CD4-positive, alpha-beta T cell (primary cell): ENCODE data around the gene PRKG1. TPM values are rescaled to one million over a fixed set of nuclear protein-coding genes. Genes with fewer than 3 reads are reported as not detected.
"Not testable (repeated sequence)": the region's sequence is repeated elsewhere in the genome, so short reads cannot be mapped to it uniquely, and the experiment has no call there.

Source experiments
- ATAC-seq: fragments of 200-7000 bp; cut with Tn5 transposase; one replicate; pipeline ENCODE4 v1.10.0; 2022; ENCODE audit warnings: mild to moderate bottlenecking; ENCODE audit not compliant: poor library complexity
- CTCF ChIA-PET: fragments of 350-600 bp; sonication (Branson Sonifier 250); formaldehyde crosslinking; loops from one replicate; lab custom pipeline; 2021; ENCODE audit warnings: antibody characterized with exemption, inconsistent platforms; lab: Charles Lee
- POLR2A ChIA-PET: fragments of 350-600 bp; sonication (Branson Sonifier 250); formaldehyde crosslinking; loops from one replicate; lab custom pipeline; 2021; ENCODE audit warnings: antibody characterized with exemption, inconsistent platforms; lab: Charles Lee
- DNase-seq, 14 experiments: peaks; one replicate each; pipeline ENCODE4 v3.0.0-alpha.2; 2013 to 2020; ENCODE audit warnings: mixed read lengths in 2 of 14
- H3K27ac ChIP-seq, 2 donors: one replicate each; pipeline versions ENCODE4 v1.5.1 to v1.7.0; 2013; ENCODE audit warnings: low read length in 2 of 2, low read depth in 1 of 2, mild to moderate bottlenecking in 1 of 2
- H3K27me3 ChIP-seq, 2 experiments: 1 replicate in 1 of 2; 2 replicates in 1 of 2; pipeline versions ENCODE4 v1.6.1 to v1.7.0; 2013; ENCODE audit warnings: low read length in 2 of 2, control low read depth in 1 of 2, mild to moderate bottlenecking in 1 of 2, moderate library complexity in 1 of 2; ENCODE audit not compliant: insufficient read depth in 2 of 2, control insufficient read depth in 1 of 2
- H3K36me3 ChIP-seq: one replicate; pipeline ENCODE4 v1.6.1; 2013; ENCODE audit warnings: low read length, control low read depth; ENCODE audit not compliant: insufficient read depth
- H3K4me1 ChIP-seq: one replicate; pipeline ENCODE4 v1.6.1; 2013; ENCODE audit warnings: low read length, control low read depth; ENCODE audit not compliant: insufficient read depth
- H3K4me3 ChIP-seq: one replicate; pipeline ENCODE4 v1.5.1; 2013; ENCODE audit warnings: mild to moderate bottlenecking, low read length, moderate library complexity
- H3K9me3 ChIP-seq, 2 experiments: 1 replicate in 1 of 2; 2 replicates in 1 of 2; pipeline versions ENCODE4 v1.6.1 to v1.7.0; 2013; ENCODE audit warnings: low read length in 2 of 2, mild to moderate bottlenecking in 2 of 2, control low read depth in 1 of 2, moderate library complexity in 1 of 2; ENCODE audit not compliant: control insufficient read depth in 1 of 2, insufficient read depth in 1 of 2
- H3K27ac Mint-ChIP-seq: one replicate; pipeline ENCODE4 v1.8.0; 2020; ENCODE audit warnings: mixed read lengths
- H3K27me3 Mint-ChIP-seq: one replicate; pipeline ENCODE4 v1.8.0; 2021; ENCODE audit warnings: mixed read lengths
- H3K36me3 Mint-ChIP-seq: one replicate; pipeline ENCODE4 v1.8.0; 2021; ENCODE audit warnings: low read depth, mixed read lengths
- H3K4me1 Mint-ChIP-seq: one replicate; pipeline ENCODE4 v1.8.0; 2021; ENCODE audit warnings: low read depth, mixed read lengths
- H3K4me3 Mint-ChIP-seq: one replicate; pipeline ENCODE4 v1.8.0; 2020; ENCODE audit warnings: mild to moderate bottlenecking, mixed read lengths
- H3K9me3 Mint-ChIP-seq: one replicate; pipeline ENCODE4 v1.8.0; 2020; ENCODE audit warnings: mixed read lengths
- intact Hi-C, 2 experiments: fragments of 100-400 bp; cut with DNase I in 1 of 2; cut with micrococcal nuclease in 1 of 2; formaldehyde crosslinking; loops; one replicate each; pipeline versions ENCODE4 v1.15.1 to v1.9.0; 2023 to 2025; cut with DNase I, micrococcal nuclease
- total RNA-seq, 174 experiments: library from RNA in 2 of 174; stranded (reverse) in 2 of 174; gene quantifications; one replicate each; pipeline ENCODE4 v1.2.3 and lab custom pipeline; 2021 to 2026
- TF ChIP-seq, protein P1 (sequence below): fragments of 200-600 bp; IDR thresholded peaks from one replicate; pipeline ENCODE4 v1.8.0; 2022; ENCODE audit warnings: antibody characterized with exemption, mild to moderate bottlenecking

PRKG1 gene
- total RNA-seq, 2 experiments from 2014 or later, result 0.31 TPM; not detected in 1

DNA sequence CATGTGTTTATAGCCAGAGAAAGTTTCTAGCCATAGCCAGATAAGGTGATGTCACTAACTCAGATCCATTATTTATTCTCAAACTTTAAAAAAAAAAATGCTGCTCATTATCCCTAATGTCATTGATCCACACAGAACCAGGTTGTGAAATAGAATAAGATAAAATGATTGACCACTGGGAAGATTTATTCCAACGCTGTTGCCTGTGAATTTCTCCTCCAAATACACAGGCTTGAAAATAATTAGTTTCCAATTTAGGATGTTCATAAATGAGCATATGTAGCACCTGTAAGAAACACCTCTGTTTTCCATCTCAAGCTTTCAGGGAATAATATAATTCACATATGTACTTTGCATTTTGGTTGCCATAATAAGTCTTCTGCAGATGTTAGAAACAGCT lies 956.7 kb downstream of the PRKG1 start:
- Mint-ChIP-seq H3K4me3 (no peak overlapping the region), H3K4me1 (no peaks in the 10 kb centered on the region), H3K27ac (no peak overlapping the region), H3K27me3 (no peaks in the 10 kb centered on the region), H3K36me3 (no peaks in the 10 kb centered on the region), H3K9me3 (no peaks in the 10 kb centered on the region)
- no peaks in the 10 kb centered on the region for H3K36me3 ChIP-seq
- intact Hi-C loops, result no loop called here
- no peak overlapping the region for H3K4me3 ChIP-seq
- ChIA-PET CTCF (no interaction called here), POLR2A (interaction anchor here (0.6 kb wide), 1 partner anchor 13 kb away, joined by 3 read pairs; no protein-coding TSS in a partner anchor)
- H3K27ac ChIP-seq, result no peak overlapping the region
- H3K27me3 ChIP-seq, result no peaks in the 10 kb centered on the region
- ATAC-seq, result no peak
- DNase-seq, result no peak
- H3K9me3 ChIP-seq, result no peaks in the 10 kb centered on the region
- no peaks in the 10 kb centered on the region for H3K4me1 ChIP-seq
- TF ChIP-seq, protein P1, sequence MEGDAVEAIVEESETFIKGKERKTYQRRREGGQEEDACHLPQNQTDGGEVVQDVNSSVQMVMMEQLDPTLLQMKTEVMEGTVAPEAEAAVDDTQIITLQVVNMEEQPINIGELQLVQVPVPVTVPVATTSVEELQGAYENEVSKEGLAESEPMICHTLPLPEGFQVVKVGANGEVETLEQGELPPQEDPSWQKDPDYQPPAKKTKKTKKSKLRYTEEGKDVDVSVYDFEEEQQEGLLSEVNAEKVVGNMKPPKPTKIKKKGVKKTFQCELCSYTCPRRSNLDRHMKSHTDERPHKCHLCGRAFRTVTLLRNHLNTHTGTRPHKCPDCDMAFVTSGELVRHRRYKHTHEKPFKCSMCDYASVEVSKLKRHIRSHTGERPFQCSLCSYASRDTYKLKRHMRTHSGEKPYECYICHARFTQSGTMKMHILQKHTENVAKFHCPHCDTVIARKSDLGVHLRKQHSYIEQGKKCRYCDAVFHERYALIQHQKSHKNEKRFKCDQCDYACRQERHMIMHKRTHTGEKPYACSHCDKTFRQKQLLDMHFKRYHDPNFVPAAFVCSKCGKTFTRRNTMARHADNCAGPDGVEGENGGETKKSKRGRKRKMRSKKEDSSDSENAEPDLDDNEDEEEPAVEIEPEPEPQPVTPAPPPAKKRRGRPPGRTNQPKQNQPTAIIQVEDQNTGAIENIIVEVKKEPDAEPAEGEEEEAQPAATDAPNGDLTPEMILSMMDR, result no peak

DNA sequence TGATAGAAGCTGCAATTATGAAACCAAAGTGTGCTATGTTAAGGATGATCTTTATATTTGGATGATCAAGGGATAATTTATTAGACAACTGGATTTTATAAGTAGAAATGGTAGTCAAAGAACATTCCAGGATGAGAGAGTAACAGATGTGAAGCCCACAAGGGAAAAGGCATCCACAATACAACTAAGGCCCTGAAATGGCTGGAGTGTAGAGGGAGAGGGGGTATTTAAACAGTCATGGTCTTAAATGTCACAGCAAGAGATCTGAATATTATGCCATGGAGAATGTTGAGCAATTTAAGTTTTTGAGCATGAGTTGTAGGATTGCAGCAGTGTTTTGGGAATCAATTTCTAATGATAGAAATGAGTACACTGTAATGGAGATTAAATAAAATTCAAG lies 957.5 kb downstream of the PRKG1 start:
- POLR2A ChIA-PET, result no interaction called here
- TF ChIP-seq, protein P1, result no peak
- H3K27me3 ChIP-seq, result no peaks in the 10 kb centered on the region
- no peaks in the 10 kb centered on the region for H3K9me3 ChIP-seq
- no peak overlapping the region for H3K4me3 Mint-ChIP-seq
- H3K36me3 ChIP-seq, result no peaks in the 10 kb centered on the region
- no peaks in the 10 kb centered on the region for H3K9me3 Mint-ChIP-seq
- no peaks in the 10 kb centered on the region for H3K36me3 Mint-ChIP-seq
- H3K27ac ChIP-seq, result no peak overlapping the region
- no peaks in the 10 kb centered on the region for H3K27me3 Mint-ChIP-seq
- no peak for ATAC-seq
- no peak overlapping the region for H3K27ac Mint-ChIP-seq
- H3K4me3 ChIP-seq, result no peak overlapping the region
- no peaks in the 10 kb centered on the region for H3K4me1 ChIP-seq
- intact Hi-C loops, result no loop called here
- no peaks in the 10 kb centered on the region for H3K4me1 Mint-ChIP-seq
- DNase-seq, result no peak
- CTCF ChIA-PET, result no interaction called here

DNA sequence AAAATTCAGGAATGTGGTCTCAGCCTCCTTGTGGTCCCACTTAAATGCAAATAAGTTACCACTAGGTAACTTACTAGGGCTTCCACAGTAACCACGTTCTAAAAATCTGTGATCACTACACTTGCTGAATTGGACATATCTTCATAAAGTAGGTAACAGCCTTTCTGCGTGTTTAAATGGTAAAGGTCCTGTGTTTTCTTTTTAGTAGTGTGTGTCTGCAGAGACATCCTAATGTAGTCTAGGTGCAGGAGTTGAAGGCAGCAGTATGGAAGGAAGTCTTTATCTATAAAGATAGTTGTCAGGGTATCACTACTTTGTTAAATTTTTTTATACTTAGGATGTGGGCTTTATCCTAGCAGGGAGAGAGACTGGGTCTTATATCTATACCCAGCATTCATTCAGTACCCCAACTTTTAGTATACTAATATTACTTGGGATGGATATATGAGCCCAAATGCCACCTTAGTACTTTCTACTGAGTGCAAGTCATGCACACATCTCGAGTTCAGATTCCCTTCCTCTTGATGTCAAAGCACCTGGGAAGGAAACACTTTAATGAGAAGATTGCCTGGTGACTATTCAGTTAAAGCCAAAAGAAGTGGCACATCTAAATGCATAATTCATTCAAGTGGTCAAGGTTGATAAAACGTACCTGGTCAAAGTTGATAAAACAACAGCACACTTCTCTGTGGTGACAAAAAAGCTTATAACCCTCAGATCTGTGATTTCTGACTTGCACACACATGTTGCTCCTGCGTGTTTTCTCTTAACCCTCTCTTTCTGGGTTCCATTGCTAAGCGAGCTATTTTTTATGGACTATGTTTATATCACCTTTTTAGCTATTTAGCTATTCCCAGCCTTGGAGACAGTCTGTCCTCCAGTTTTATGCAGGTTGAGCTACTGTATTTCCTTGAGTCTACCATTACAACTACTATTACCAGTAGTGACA lies 958.7 kb downstream of the PRKG1 start:
- no peaks in the 10 kb centered on the region for H3K36me3 Mint-ChIP-seq

DNA sequence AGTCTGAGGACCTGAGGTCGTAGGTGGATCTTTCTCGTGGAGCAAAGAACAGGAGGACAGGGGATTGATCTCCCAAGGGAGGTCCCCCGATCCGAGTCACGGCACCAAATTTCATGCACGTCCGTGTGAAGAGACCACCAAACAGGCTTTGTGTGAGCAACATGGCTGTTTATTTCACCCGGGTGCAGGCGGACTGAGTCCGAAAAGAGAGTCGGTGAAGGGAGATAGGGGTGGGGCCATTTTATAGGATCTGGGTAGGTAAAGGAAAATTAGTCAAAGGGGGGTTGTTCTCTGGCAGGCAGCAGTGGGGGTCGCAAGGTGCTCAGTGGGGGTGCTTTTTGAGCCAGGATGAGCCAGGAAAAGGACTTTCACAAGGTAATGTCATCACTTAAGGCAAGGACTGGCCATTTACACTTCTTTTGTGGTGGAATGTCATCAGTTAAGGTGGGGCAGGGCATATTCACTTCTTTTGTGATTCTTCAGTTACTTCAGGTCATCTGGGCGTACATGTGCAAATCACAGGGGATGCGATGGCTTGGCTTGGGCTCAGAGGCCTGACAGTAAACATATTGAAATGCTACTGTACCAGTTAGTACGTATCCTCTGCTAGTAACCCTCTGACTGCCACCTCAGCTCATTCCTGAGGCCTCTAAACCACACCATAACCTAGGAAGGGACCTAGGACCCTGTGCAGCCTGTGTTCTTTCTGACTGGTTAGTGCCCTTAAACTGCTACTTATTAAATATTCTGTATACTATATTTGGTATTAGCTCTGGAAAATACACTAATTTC lies 964.9 kb downstream of the PRKG1 start:
- H3K4me1 Mint-ChIP-seq, H3K9me3 ChIP-seq, H3K27me3 ChIP-seq, H3K27ac Mint-ChIP-seq, CTCF ChIA-PET, intact Hi-C loops, H3K4me3 ChIP-seq, H3K27me3 Mint-ChIP-seq, H3K4me1 ChIP-seq, H3K27ac ChIP-seq, ATAC-seq, H3K36me3 ChIP-seq, H3K4me3 Mint-ChIP-seq, H3K36me3 Mint-ChIP-seq, POLR2A ChIA-PET, DNase-seq, H3K9me3 Mint-ChIP-seq: not testable (repeated sequence)

More for the DNA sequence above, 958.7 kb downstream of the PRKG1 start:
- CTCF ChIA-PET, result no interaction called here
- H3K4me3 Mint-ChIP-seq, result no peak overlapping the region
- H3K27ac Mint-ChIP-seq, result no peak overlapping the region
- ATAC-seq, result no peak
- Histone ChIP-seq H3K4me1 (no peaks in the 10 kb centered on the region), H3K27me3 (no peaks in the 10 kb centered on the region), H3K9me3 (no peaks in the 10 kb centered on the region), H3K36me3 (no peaks in the 10 kb centered on the region), H3K4me3 (no peak overlapping the region), H3K27ac (no peak overlapping the region)
- POLR2A ChIA-PET, result no interaction called here
- H3K9me3 Mint-ChIP-seq, result no peaks in the 10 kb centered on the region
- no peaks in the 10 kb centered on the region for H3K27me3 Mint-ChIP-seq
- TF ChIP-seq, protein P1, result no peak
- no peaks in the 10 kb centered on the region for H3K4me1 Mint-ChIP-seq
- DNase-seq, result no peak
- intact Hi-C loops, result no loop called here
